Testis (tissue), 2 donors: Measurements from ENCODE around the gene MZT2B.
"Not testable (repeated sequence)": the region's sequence is repeated elsewhere in the genome, so short reads cannot be mapped to it uniquely, and the experiment has no call there.

ENCODE experiments used
- CTCF ChIP-seq, 3 experiments: fragments of 450-650 bp in 2 of 3; fragments of 200-600 bp in 1 of 3; sonication (generic) in 1 of 3; IDR thresholded peaks; one replicate each; pipeline ENCODE4 v1.5.1; 2016 to 2019; ENCODE audit warnings: antibody characterized with exemption in 3 of 3, mild to moderate bottlenecking in 2 of 3, moderate library complexity in 1 of 3
- POLR2A ChIP-seq: fragments of 450-650 bp; IDR thresholded peaks from one replicate; pipeline ENCODE4 v1.6.1; 2017; ENCODE audit warnings: antibody characterized with exemption, mild to moderate bottlenecking, moderate library complexity

- TF ChIP-seq CTCF (IDR thresholded peaks at IDR 0.05); POLR2A: not testable (repeated sequence)
These were observed 48.8 kb downstream of the MZT2B start for GRCh38 chr2:130230907-130231306.
